NCI-H1436 (cell line): ENCODE results near the gene KLHDC8A.

Experiments
- DNase-seq: peaks from one replicate; lab custom pipeline; 2025; lab: John Stamatoyannopoulos, UW

The KLHDC8A gene

DNA sequence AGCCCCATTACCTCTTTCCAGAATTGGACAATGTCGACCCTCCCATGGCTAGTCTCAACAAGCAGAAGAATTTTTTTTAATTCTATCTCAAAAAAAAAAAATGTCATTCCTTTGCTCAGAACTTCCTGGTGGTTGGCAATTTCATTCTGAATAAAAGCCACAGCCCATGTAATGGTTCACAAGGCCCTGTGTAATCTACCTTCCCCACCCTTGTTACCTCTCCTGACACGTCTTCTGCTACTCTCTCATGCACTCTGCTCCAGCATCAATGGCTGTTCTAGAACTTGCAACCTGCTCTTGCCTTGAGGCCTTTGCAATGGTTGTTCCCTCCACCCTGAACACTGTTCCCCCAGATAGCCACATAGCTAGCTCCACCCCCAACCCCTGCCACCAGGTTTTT lies 60.6 kb downstream of the KLHDC8A start:
- DNase-seq: no peak

DNA sequence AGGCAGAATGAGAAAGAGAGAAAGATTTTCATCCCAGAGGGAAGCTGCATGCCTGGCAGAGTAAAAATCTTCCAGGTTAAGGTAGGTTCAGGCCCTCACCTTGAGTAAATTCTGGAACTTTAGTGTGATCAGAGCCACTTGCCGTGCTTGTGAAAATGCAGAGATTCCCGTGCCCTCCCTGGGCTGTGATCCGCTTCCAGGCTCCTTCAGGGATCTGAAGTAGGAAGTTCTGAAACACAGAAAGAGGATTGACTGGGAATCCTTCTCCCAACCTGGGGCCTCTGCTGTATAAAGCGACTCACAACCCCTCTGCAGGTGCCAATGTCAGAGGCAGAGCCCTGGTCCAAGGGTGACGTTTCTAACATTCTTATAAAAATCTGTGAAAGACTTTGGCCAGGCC lies 61.8 kb downstream of the KLHDC8A start:
- no peak for DNase-seq

DNA sequence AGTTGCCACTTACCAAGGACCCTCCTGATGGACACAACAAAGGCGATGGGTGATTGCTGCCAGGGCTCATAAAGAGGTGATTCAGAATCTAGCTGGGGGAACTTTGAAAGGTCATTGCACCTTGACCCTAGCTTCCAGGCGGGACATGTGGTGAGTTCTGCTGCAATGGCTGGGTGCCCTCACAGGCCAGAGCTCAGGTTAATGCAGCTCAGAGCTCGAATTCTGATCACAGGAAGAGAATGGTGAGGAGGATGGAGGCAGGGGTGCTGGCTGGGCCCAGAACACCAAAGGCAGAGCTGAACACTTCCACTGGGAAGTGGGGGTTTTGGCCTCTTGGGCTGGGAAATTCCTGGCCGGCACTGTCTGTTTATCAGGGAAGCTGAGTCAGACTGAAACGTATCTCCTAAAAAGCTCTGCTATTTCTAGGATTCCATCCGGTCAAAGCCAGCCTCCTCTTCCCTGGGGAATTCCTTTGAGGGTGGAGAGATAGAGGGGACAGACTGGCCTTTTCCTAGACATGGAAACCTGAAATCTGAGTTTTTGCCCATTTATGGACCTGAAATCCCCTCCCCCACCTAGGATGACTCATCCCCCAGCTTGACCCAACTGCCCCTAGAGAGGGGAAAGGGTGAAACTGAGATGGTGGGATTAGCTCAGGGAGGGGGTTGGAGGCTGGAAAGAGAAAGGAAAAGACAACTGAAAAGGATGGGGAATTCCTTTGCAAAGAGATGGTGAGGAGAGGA lies 62.4 kb downstream of the KLHDC8A start:
- DNase-seq: no peak

DNA sequence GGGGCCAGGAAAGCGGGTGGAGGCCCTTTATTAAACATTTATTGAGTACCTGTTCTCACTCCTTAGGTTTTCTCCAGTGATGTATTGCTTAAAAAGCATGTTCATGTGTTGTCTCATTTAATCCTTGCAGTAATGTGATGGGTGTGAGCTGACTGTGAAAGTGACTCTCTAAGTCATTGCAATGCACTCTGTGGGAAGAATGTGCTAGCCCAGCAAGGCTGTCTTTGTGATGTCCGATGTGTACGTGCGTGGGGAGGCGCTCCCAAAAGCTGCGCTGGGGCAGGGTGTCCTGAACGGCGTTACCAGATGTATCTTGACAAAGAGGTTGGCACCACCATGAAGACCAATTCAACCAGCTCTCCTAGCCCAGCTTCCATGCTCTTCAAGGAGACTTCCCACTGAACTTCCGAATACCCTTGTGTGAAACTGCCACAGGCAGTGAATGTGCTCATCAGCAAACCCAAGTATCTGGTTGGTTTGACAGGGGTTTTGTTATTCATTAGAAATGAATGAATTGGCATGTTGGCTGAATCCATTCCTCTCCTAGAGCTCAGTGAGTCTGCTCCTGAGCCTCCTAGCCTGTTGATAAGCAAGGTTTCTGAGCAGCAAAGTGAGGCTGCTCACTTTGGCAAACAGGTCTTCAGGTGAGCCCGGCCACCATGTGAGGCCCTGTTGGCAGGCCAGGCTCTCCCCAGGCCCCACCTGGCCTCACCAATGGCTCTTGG lies 63.2 kb downstream of the KLHDC8A start:
- DNase-seq: no peak

DNA sequence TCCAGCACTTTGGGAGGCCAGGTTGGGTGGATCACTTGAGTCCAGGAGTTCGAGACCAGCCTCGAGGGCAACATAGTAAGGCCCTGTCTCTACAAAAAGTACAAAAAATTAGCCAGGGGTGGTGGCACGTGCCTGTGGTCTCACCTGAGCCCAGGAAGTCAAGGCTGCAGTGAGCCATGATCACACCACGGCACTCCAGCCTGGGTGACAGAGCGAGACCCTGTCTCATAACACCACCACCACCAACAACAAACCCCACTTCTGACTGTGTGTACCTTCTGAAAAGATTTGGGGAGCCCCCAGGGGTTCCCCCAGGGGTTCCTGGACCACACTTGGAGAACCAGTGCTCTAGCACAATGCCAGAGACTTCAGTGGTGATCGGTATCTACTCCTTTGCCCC lies 65.1 kb downstream of the KLHDC8A start:
- no peak for DNase-seq

DNA sequence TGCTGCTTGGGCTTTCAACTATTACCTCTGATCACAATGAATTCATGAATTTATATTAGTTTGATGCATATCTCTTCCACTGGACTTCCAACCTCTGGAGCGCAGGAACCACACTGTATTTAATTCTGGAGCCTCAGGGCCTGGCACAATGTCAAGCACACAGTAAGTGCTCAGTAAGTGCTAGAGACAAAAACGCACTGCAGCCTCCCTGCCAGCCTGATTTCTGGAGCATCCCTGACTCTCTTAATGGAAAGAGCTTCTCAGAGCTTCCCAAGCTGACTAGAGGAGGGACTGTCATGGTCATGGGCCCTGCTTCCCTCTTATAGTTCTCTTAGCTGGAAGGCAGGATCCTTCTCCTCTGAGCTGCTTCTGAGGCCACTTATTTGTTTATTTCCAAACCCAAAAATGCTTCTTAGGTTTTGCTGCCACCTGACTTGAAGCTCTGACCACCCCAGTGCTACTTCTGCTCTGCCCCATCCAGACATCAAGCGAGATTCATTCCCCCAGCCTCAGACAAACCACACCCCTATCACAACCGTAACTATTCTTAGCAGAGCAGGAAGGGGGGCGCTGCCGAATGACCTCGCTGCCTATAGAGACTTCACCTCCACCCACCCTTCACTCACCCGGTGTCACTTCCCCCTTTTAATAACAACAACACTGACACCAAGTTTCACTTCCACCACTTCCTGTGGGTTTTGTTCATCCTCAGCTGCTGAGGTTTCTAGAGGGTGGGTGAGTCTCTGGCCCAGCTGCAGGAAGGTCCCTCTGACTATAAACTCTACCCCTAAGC lies 68.8 kb downstream of the KLHDC8A start:
- no peak for DNase-seq

DNA sequence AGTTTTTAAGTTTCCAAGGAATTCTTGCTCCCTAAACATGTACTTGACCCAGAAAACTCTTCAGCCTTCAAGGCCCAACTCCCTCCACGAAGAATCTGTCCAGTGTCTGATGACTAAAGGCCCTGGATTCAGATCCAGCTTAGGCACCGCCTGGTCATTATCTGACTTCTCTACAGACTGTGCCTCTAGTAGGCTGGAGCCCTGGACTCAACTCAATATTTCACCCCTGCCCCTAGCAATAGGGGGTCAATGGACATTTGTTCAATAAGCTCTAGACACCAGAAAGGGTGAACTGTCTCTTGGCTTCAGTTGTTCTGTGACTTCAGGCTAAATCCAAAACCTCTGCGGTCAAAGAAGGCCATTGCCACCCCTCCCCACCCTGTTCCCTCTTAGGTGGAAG lies 69.6 kb downstream of the KLHDC8A start:
- no peak for DNase-seq

DNA sequence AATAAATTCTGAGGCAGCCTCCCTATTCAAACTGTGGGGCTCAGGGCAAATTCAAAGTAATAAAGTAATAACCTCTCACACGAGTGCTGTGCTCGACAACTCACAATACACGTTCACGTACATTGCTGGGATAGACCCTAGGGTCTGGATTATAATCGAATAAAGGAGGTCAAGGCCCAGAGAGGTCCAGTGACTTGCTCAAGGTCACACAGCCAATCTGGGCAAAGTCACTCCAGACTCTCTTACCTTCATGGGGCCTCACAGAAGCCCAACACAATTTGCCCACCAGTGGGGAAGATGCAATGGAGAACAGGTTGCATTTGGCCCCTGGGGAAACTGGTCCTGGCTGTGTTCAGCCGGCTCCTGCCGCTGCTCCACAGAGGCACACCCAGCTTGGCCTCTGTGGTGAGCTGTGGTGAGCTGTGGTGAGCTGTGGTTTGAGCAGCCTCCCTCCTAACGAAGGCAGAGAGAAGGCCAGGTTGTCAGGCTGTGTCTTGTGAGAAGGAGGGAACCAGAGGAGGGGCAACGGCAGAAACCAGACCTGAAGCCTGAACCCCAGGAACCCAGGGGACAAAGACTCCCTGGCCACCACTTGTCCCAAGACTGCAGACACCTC lies 70.3 kb downstream of the KLHDC8A start:
- no peak for DNase-seq
